MCF 10A (cell line): ENCODE measurements around the gene BRAF. TPM values are rescaled to one million over a fixed set of nuclear protein-coding genes. Genes with fewer than 3 reads are reported as not detected.

Experiments used
- Bru-seq: library from RNA; stranded (reverse); fragments of 400-500 nt; gene quantifications from one replicate; lab custom pipeline; 2021; lab: Mats Ljungman, UMichigan
- BruChase-seq, 2 experiments: library from RNA; stranded (reverse); fragments of 400-500 nt; gene quantifications; one replicate each; lab custom pipeline; 2021; lab: Mats Ljungman, UMichigan
- BruUV-seq: library from RNA; stranded (reverse); fragments of 400-500 nt; replicated peaks from 2 replicates; lab custom pipeline; 2021; lab: Mats Ljungman, UMichigan
- CTCF ChIA-PET: fragments of 300-600 bp; sonication (Branson Sonifier 250); formaldehyde crosslinking; extraction: SDS; loops from one replicate; lab custom pipeline; 2021; ENCODE audit warnings: antibody characterized with exemption, inconsistent platforms; lab: Yijun Ruan, JAX
- POLR2A ChIA-PET: fragments of 300-600, 350-650 bp; sonication (Branson Sonifier 250); formaldehyde crosslinking; extraction: SDS; loops from one replicate; lab custom pipeline; 2020; ENCODE audit warnings: antibody characterized with exemption, inconsistent platforms; lab: Yijun Ruan, JAX
- DNase-seq: peaks from one replicate; pipeline ENCODE4 v3.0.0-alpha.2; 2018; ENCODE audit not compliant: unreplicated experiment
- H3K27ac Mint-ChIP-seq: one replicate; pipeline ENCODE4 v1.8.0; 2022; ENCODE audit warnings: mild to moderate bottlenecking, low read depth, mixed read lengths; ENCODE audit not compliant: unreplicated experiment
- H3K27me3 Mint-ChIP-seq: one replicate; pipeline ENCODE4 v1.8.0; 2022; ENCODE audit warnings: mixed read lengths; ENCODE audit not compliant: insufficient read depth, unreplicated experiment
- H3K36me3 Mint-ChIP-seq: one replicate; pipeline ENCODE4 v1.8.0; 2022; ENCODE audit warnings: mild to moderate bottlenecking, moderate library complexity, mixed read lengths; ENCODE audit not compliant: insufficient read depth, unreplicated experiment
- H3K4me1 Mint-ChIP-seq: one replicate; pipeline ENCODE4 v1.8.0; 2022; ENCODE audit warnings: mixed read lengths; ENCODE audit not compliant: insufficient read depth, unreplicated experiment
- H3K4me3 Mint-ChIP-seq: one replicate; pipeline ENCODE4 v1.8.0; 2022; ENCODE audit warnings: mild to moderate bottlenecking, moderate library complexity, mixed read lengths; ENCODE audit not compliant: unreplicated experiment
- H3K9me3 Mint-ChIP-seq: one replicate; pipeline ENCODE4 v1.8.0; 2022; ENCODE audit warnings: mixed read lengths; ENCODE audit not compliant: unreplicated experiment
- CTCF ChIP-seq: fragments of 200-600 bp; IDR thresholded peaks from one replicate; pipeline ENCODE4 v1.8.0; 2022; ENCODE audit warnings: antibody characterized with exemption, mild to moderate bottlenecking; ENCODE audit not compliant: unreplicated experiment
- intact Hi-C: fragments of 100-400 bp; cut with micrococcal nuclease; formaldehyde crosslinking; loops from 2 replicates; pipeline ENCODE4 v1.14.1; 2022
- long read RNA-seq: library from polyadenylated mRNA; stranded (forward); transcript quantifications from one replicate; pipeline ENCODE4 v2.0.0, GENCODE V29; 2022
- total RNA-seq: library from RNA; stranded (reverse); gene quantifications from 2 replicates; pipeline ENCODE4 v1.2.3, GENCODE V29; 2022

BRAF gene
- 32.2 and 33.7 TPM in 2 replicates for total RNA-seq
- percentile 85 among the genes with signal in this experiment for Bru-seq, nascent RNA
- percentile 78 among the genes with signal in this experiment for BruChase-seq, experiment 1, labeled RNA remaining after a 6-hour chase
- percentile 78 among the genes with signal in this experiment for BruChase-seq, experiment 2, labeled RNA remaining after a 2-hour chase
- long read RNA-seq, full-length matches to known transcripts, result 7 of 14 reads
- long read RNA-seq, partial matches to known transcripts, result 0 of 14 reads
- long read RNA-seq, other reads (novel, unspliced or antisense), result 7 of 14 reads

GRCh38 chr7:140924821-140925421 is at the start of gene BRAF:
Gene BRAF (minus strand): TSS chr7:140924929. CDS start chr7:140924703, 226 bp downstream.
- intact Hi-C loops, result loop anchor here (1.0 to 2.0 kb wide), 2 partner anchors 88 to 114 kb away; no protein-coding TSS in a partner anchor
- H3K9me3 Mint-ChIP-seq, result no peaks in the 10 kb centered on the region
- peak; percentile 81 for DNase-seq
- no TSS peak for BruUV-seq
- peaks cover 9% of the 10 kb centered on the region for H3K4me1 Mint-ChIP-seq
- H3K27me3 Mint-ChIP-seq, result no peaks in the 10 kb centered on the region
- H3K4me3 Mint-ChIP-seq, result no peak within 1 kb of the TSS
- CTCF ChIA-PET, result interaction anchor here (0.7 to 2.4 kb wide), 4 partner anchors 15 to 114 kb away, joined by 3 to 10 read pairs (median 4); no protein-coding TSS in a partner anchor
- no peak within 1 kb of the TSS for H3K27ac Mint-ChIP-seq
- POLR2A ChIA-PET, result interaction anchor here (0.7 to 3.4 kb wide), 3 partner anchors 70 to 122 kb away, joined by 3 to 31 read pairs (median 7); partner anchors contain the start of gene MRPS33
- TF ChIP-seq CTCF, result no peak
- H3K36me3 Mint-ChIP-seq, result peaks cover 5% of the 10 kb centered on the region

GRCh38 chr7:140972876-140973829 is 48.4 kb upstream of the BRAF start:
- ChIA-PET POLR2A (no interaction called here), CTCF (interaction anchor here (0.6 to 2.2 kb wide), 2 partner anchors 160 to 537 kb away, joined by 3 to 5 read pairs; no protein-coding TSS in a partner anchor)
- no peaks in the 10 kb centered on the region for H3K36me3 Mint-ChIP-seq
- no TSS peak for BruUV-seq
- no peaks in the 10 kb centered on the region for H3K27me3 Mint-ChIP-seq
- no peak overlapping the region for H3K27ac Mint-ChIP-seq
- H3K9me3 Mint-ChIP-seq, result no peaks in the 10 kb centered on the region
- peaks cover 6% of the 10 kb centered on the region for H3K4me1 Mint-ChIP-seq
- TF ChIP-seq CTCF, result no peak
- intact Hi-C loops, result no loop called here
- DNase-seq, result peak; percentile 32
- H3K4me3 Mint-ChIP-seq, result no peak overlapping the region

- Mint-ChIP-seq H3K4me3 (no peak overlapping the region), H3K9me3 (no peaks in the 10 kb centered on the region), H3K27ac (no peak overlapping the region), H3K4me1 (peaks cover 6% of the 10 kb centered on the region), H3K36me3 (no peaks in the 10 kb centered on the region), H3K27me3 (peaks cover 5% of the 10 kb centered on the region)
- ChIA-PET CTCF (interaction anchor here (2.2 kb wide), 1 partner anchor 159 kb away, joined by 5 read pairs; no protein-coding TSS in a partner anchor), POLR2A (no interaction called here)
- intact Hi-C loops, result no loop called here
- no TSS peak for BruUV-seq
- TF ChIP-seq CTCF, result no peak
- no peak for DNase-seq
Observed at GRCh38 chr7:140972344-140972743, 47.6 kb upstream of the BRAF start.
